GM12874 (cell line): ENCODE results near the gene CAMK1D.

Source experiments
- CTCF ChIP-seq: IDR thresholded peaks from 2 replicates; pipeline ENCODE4 v1.5.1; 2011; ENCODE audit warnings: low read depth, mild to moderate bottlenecking, control low read depth, low read length, moderate library complexity; ENCODE audit not compliant: insufficient read depth

CAMK1D gene

DNA sequence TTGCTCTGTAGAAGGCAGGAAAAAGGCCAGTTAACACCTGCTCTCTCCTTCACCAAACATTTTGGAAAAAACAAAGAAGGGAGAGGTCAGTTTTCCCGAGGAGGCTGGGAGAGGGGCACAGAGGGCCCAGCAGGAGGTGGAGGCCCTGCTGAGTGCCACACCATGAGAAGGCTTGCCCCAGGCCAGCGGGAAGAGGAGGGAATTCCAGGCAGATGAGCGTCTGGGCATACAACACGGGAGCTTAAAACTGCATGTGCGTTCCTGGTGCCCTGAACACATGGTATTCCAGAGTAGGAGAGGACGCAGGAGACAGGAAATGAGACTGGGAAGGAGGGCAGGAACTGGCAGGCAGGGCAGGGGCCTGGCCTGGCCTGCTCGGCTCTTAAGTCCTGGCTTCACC is 469.7 kb downstream of the CAMK1D start:
- TF ChIP-seq CTCF, result no peak

DNA sequence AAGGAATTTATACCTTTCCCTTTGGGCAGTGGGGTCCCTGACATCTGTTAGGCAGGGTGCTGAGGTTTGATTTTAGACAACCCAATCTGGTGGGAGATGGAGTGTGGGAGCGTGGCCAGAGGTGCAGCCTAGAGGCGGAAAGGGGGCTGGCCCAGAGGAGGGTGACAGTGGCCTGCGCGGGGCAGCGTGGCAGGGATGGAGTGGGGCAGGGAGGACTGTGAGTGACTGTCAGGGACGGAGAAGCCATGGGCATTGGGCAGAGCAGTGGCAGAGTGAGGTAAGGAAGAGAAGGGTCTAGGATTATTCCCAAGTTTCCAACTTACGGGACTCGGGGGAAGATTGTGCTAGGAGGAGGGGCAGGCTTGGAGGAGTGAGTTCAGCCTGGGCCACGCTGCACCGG is 470.3 kb downstream of the CAMK1D start:
- TF ChIP-seq CTCF, result no peak

DNA sequence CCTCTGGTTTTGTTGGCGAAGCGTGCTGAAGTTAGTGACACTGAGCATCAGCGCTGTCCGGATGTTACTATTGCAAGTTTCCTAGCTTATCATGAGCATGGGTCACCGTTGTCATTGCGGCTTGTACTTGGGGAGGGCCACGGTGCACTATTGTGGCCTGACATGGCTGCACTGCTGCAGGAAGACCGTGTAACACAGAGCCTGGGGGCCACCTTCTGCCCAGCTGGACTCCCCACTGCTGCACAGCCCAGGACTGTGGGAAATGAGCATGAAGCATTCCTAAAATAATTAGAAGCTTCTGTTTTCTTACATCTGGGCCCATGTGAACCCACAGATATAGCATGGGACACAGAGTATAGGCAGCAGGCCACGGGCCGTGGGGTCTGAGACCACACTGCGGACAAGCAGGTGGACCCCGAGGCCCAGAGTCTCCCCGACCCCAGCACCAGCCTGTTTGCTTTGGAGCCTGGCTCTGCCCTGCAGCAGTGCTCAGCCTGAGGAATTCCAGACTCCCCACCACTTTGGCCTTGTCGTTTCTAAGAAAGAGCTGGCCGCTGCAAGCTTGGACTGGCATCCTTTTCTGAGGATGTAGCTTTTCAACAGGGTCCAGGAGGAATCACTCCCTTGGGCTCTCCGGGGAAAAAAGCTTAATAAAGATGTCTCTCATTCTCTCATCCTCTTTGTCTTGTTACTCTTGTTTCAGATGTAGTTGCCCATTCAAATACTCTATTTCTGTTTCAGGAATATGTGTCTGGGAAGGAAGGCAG is 473.0 kb downstream of the CAMK1D start:
- no peak for TF ChIP-seq CTCF

DNA sequence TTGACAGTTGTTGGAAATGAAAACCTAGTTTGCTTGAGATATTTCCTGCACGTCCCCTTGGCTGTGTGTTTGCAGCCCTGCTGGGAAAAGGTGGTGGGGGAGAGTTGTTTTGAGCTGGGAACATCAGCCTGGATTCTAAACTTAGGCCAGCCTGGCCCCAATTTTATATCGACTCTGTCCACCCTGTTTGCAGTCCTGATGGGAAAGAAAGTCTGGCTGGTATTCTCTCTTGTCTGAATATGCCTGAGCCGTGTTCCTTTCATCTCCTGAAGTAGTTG is 473.5 kb downstream of the CAMK1D start:
- no peak for TF ChIP-seq CTCF

DNA sequence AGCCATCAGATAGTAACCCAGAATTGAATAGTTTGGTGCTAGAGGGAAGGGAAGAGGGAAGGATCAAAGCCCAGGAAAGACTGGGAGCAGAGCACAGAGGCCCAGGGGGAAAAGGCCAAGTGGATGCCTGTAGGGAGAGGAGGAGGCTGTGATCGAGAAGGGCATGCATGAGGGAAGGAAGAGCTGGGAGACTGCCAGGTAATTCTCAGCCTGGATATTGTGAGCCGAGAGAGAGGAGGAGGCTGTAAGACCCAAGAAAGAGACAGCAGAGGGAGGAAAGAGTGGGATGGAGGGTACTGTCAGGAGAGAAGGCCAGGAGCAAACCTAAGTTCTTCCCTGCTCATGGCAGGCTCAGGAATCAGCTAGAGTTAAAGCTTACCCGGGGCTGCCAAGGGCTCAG is 474.0 kb downstream of the CAMK1D start:
- TF ChIP-seq CTCF, result no peak

GRCh38 chr10:12825260-12825849 is 476.0 kb downstream of the CAMK1D start:
- no peak for TF ChIP-seq CTCF

GRCh38 chr10:12826800-12827372 is 477.5 kb downstream of the CAMK1D start:
- TF ChIP-seq CTCF, result no peak
